ENCODE data around the gene TLL2. TPM values are rescaled to one million over a fixed set of nuclear protein-coding genes. Genes with fewer than 3 reads are reported as not detected.

The TLL2 gene
- total and polyA plus RNA-seq, 2 of the 4 experiments (the other 2 are of a cell fraction): under 0.01 to 0.05 TPM

DNA sequence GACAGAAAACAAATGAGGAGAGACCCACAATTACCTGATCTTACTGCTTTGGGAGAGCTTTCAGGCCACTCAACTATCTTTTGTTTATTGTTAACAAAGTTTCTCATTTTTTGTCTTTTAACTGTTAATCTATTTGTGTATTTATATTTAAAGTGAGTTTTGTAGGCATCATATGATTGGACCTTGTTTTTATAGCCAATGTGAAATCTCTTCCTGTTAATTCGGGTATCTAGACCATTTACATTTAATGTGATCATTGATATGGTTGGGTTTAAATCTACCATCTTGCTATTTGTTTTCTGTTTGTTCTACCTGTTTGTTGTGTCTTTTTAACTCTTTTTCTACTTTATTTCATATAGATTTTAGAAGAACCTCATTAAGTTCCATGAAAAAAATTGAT lies 167.4 kb downstream of the TLL2 start:
- no peak overlapping the region for H3K4me2 ChIP-seq (ENCODE audit: low read depth, low read length)
- no peaks in the 10 kb centered on the region for H3K36me3 ChIP-seq (ENCODE audit: control insufficient read depth, insufficient read depth, low read length)
- H3K27me3 ChIP-seq (ENCODE audit: control insufficient read depth, insufficient read depth, low read length): no peaks in the 10 kb centered on the region
- no peak overlapping the region for H2AK5ac ChIP-seq (ENCODE audit: low read depth, low read length)
- H2AK9ac ChIP-seq (replicated peaks; ENCODE audit: low read depth, low read length, poor library complexity): no peak overlapping the region
- CTCF ChIA-PET: no interaction called here
- no peak overlapping the region for H3K27ac ChIP-seq (ENCODE audit: insufficient read depth, low read length)
- no peak overlapping the region for H3K14ac ChIP-seq (replicated peaks; ENCODE audit: low read depth, low read length)
- no peak overlapping the region for H3K18ac ChIP-seq (ENCODE audit: low read depth, low read length)
- no peak for ATAC-seq (ENCODE audit: low read depth)
- H3K9me3 ChIP-seq (ENCODE audit: control insufficient read depth, insufficient read depth, low read length): no peaks in the 10 kb centered on the region
- WGBS, 2 experiments (ENCODE audit: extremely low coverage in 2 of 2, insufficient read length in 1 of 2): no CpG with 5 or more reads among the region's 1 CpG
- H2AFZ ChIP-seq (replicated peaks; ENCODE audit: low read length, poor library complexity): no peak overlapping the region
- no peak overlapping the region for H3K9ac ChIP-seq (ENCODE audit: low read depth, low read length)
- no peak overlapping the region for H4K8ac ChIP-seq (ENCODE audit: low read depth in 2 of 2, low read length in 2 of 2)
- no peaks in the 10 kb centered on the region for H3K79me1 ChIP-seq (ENCODE audit: low read depth in 1 of 2, low read length in 2 of 2)
- no peak overlapping the region for H2BK20ac ChIP-seq (ENCODE audit: low read depth, low read length)
- intact Hi-C loops (cut with micrococcal nuclease): no loop called here
- H4K5ac ChIP-seq (ENCODE audit: low read depth, low read length): no peak overlapping the region
- no peak overlapping the region for H3K4ac ChIP-seq (ENCODE audit: low read depth, low read length)
- H2BK120ac ChIP-seq (ENCODE audit: low read depth, low read length): no peak overlapping the region
- POLR2A ChIA-PET (ENCODE audit: unreplicated experiment): no interaction called here
- in situ Hi-C loops (cut with MboI; ENCODE audit: low sequenced_read_pairs): no loop called here
- no peaks in the 10 kb centered on the region for H3K9me1 ChIP-seq (ENCODE audit: insufficient read depth, low read length)
- H4K91ac ChIP-seq (ENCODE audit: insufficient read depth, low read depth, low read length): no peak overlapping the region
- H3K56ac ChIP-seq (ENCODE audit: extremely low read depth, insufficient read depth, low read length): no peak overlapping the region
- DNase-seq: no peak
- H3K4me1 ChIP-seq (ENCODE audit: control insufficient read depth, insufficient read depth, low read length): no peaks in the 10 kb centered on the region
- dilution Hi-C loops (cut with HindIII; ENCODE audit: low sequenced_read_pairs, unreplicated experiment): no loop called here
- no peak overlapping the region for H2BK5ac ChIP-seq (ENCODE audit: low read depth, low read length, poor library complexity, severe bottlenecking)
- no peak overlapping the region for H3K23ac ChIP-seq (ENCODE audit: low read depth, low read length)
- H4K20me1 ChIP-seq (ENCODE audit: insufficient read depth, low read length): no peaks in the 10 kb centered on the region
- BruUV-seq (replicated peaks): no TSS peak
- no peak overlapping the region for H3K4me3 ChIP-seq (ENCODE audit: insufficient read depth, low read depth, low read length)
- H2BK15ac ChIP-seq (ENCODE audit: low read depth, low read length): no peak overlapping the region
- TF ChIP-seq MAZ (IDR thresholded peaks at IDR 0.05; ENCODE audit: borderline replicate concordance, low read depth, low read length): no peak
- TF ChIP-seq SMC3 (IDR thresholded peaks at IDR 0.05; ENCODE audit: low read depth, low read length): no peak
- no peak for TF ChIP-seq RFX5 (IDR thresholded peaks at IDR 0.05; ENCODE audit: low read depth, low read length)
- no peak for TF ChIP-seq RAD21 (IDR thresholded peaks at IDR 0.05; ENCODE audit: low read length)
- no peak for TF ChIP-seq FOS (IDR thresholded peaks at IDR 0.05; ENCODE audit: low read depth, low read length)
- TF ChIP-seq NFE2L2 (IDR thresholded peaks at IDR 0.05; ENCODE audit: low read depth, low read length): no peak
- TF ChIP-seq, protein P1, sequence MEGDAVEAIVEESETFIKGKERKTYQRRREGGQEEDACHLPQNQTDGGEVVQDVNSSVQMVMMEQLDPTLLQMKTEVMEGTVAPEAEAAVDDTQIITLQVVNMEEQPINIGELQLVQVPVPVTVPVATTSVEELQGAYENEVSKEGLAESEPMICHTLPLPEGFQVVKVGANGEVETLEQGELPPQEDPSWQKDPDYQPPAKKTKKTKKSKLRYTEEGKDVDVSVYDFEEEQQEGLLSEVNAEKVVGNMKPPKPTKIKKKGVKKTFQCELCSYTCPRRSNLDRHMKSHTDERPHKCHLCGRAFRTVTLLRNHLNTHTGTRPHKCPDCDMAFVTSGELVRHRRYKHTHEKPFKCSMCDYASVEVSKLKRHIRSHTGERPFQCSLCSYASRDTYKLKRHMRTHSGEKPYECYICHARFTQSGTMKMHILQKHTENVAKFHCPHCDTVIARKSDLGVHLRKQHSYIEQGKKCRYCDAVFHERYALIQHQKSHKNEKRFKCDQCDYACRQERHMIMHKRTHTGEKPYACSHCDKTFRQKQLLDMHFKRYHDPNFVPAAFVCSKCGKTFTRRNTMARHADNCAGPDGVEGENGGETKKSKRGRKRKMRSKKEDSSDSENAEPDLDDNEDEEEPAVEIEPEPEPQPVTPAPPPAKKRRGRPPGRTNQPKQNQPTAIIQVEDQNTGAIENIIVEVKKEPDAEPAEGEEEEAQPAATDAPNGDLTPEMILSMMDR (conservative IDR thresholded peaks at IDR 0.05; ENCODE audit: low read depth, low read length): no peak
- TF ChIP-seq MXI1 (IDR thresholded peaks at IDR 0.05; ENCODE audit: borderline replicate concordance, low read depth, low read length): no peak
- TF ChIP-seq, protein P2, sequence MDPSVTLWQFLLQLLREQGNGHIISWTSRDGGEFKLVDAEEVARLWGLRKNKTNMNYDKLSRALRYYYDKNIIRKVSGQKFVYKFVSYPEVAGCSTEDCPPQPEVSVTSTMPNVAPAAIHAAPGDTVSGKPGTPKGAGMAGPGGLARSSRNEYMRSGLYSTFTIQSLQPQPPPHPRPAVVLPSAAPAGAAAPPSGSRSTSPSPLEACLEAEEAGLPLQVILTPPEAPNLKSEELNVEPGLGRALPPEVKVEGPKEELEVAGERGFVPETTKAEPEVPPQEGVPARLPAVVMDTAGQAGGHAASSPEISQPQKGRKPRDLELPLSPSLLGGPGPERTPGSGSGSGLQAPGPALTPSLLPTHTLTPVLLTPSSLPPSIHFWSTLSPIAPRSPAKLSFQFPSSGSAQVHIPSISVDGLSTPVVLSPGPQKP (IDR thresholded peaks at IDR 0.05; ENCODE audit: borderline replicate concordance, low read depth, low read length): no peak
- TF ChIP-seq CHD1 (IDR thresholded peaks at IDR 0.05; ENCODE audit: low read depth, low read length): no peak
- no peak for TF ChIP-seq POLR2A (IDR thresholded peaks at IDR 0.05; ENCODE audit: low read depth, low read length)
